Esophagus muscularis mucosa (tissue), 4 donors: ENCODE measurements around the gene TRAPPC14. TPM values are rescaled to one million over a fixed set of nuclear protein-coding genes. Genes with fewer than 3 reads are reported as not detected.
A peak's percentile ranks its signal among the peaks of the same experiment; 100 is the strongest.
"Not testable (repeated sequence)": the region's sequence is repeated elsewhere in the genome, so short reads cannot be mapped to it uniquely, and the experiment has no call there.

Source experiments
- DNase-seq: peaks from one replicate; pipeline ENCODE4 v3.0.0-alpha.2; 2017; ENCODE audit errors: extremely low spot score
- H3K27ac ChIP-seq, 4 donors: fragments of 200-600 bp; sonication (generic); replicated peaks in 1 of 4; 1 replicate in 3 of 4; 2 replicates in 1 of 4; pipeline ENCODE4 v1.5.1; 2016 to 2019; ENCODE audit warnings: mild to moderate bottlenecking in 1 of 4
- H3K27me3 ChIP-seq, 4 donors: fragments of 200-600 bp; sonication (generic); one replicate each; pipeline versions ENCODE4 v1.5.1 to v1.6.0; 2016 to 2019
- H3K36me3 ChIP-seq, 4 donors: fragments of 200-600 bp; sonication (generic); one replicate each; pipeline ENCODE4 v1.5.1; 2016 to 2019
- H3K4me1 ChIP-seq, 4 donors: fragments of 200-600 bp; sonication (generic); one replicate each; pipeline ENCODE4 v1.5.1; 2016 to 2019
- H3K4me3 ChIP-seq, 4 donors: fragments of 200-600 bp; sonication (generic); 1 replicate in 2 of 4; 2 replicates in 2 of 4; pipeline ENCODE4 v1.5.1; 2016 to 2019; ENCODE audit warnings: mild to moderate bottlenecking in 4 of 4, moderate library complexity in 1 of 4
- H3K9me3 ChIP-seq, 4 donors: fragments of 200-600 bp; sonication (generic); 1 replicate in 3 of 4; 2 replicates in 1 of 4; pipeline ENCODE4 v1.5.1; 2016 to 2019
- EP300 ChIP-seq: sonication (generic); formaldehyde crosslinking; IDR thresholded peaks from one replicate; pipeline ENCODE4 v1.6.1; 2017; ENCODE audit warnings: antibody characterized with exemption
- POLR2A ChIP-seq: fragments of 450-650 bp; IDR thresholded peaks from one replicate; pipeline ENCODE4 v1.6.1; 2017; ENCODE audit warnings: antibody characterized with exemption, moderate library complexity, mild to moderate bottlenecking, low read depth
- POLR2AphosphoS5 ChIP-seq, 2 donors: sonication (generic); formaldehyde crosslinking; IDR thresholded peaks; one replicate each; pipeline ENCODE4 v1.6.1; 2017; ENCODE audit warnings: antibody characterized with exemption in 2 of 2
- WGBS: methylation state at CpG from one replicate; pipeline ENCODE4 v1.1.5; 2018; 5-methylcytosine and 5-hydroxymethylcytosine counted together
- intact Hi-C: fragments of 100-400 bp; cut with DNase I; formaldehyde crosslinking; loops from one replicate; pipeline ENCODE4 v1.15.1; 2023
- total RNA-seq, 4 donors: library from RNA; depleted of rRNA; stranded (reverse); fragments of >200 nt; gene quantifications; one replicate each; pipeline versions ENCODE4 v1.1.0 to v1.2.1, GENCODE V29; 2016
- TF ChIP-seq, protein P1 (sequence below), 3 experiments: fragments of 200-600 bp in 2 of 3; fragments of 450-650 bp in 1 of 3; sonication (generic) in 2 of 3; IDR thresholded peaks; one replicate each; pipeline ENCODE4 v1.5.1; 2017 to 2019; ENCODE audit warnings: antibody characterized with exemption in 3 of 3, mild to moderate bottlenecking in 2 of 3, moderate library complexity in 1 of 3

The TRAPPC14 gene
- total RNA-seq, 4 donors from 2014 or later, result 5.5 to 8.8 (median 6.8) TPM

DNA sequence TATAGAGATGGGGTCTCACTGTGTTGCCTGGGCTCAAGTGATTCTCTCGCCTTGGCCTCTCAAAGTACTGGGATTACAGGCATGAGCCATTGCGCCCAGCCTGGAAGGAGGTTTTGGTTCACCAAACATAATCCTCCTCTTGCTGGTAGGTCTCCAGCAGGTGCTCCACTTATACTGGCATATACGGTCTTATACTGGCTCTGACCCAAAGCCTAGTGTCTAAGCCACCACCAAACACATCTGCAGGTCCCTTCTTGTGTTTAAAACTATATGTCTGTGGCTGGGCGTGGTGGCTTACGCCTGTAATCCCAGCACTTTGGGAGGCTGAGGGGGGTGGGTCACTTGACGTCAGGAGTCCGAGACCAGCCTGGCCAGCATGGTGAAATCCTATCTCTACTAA is 26.4 kb downstream of the TRAPPC14 start:
- no peak overlapping the region for H3K27ac ChIP-seq
- DNase-seq, result no peak
- intact Hi-C loops, result loop anchor here (5.0 kb wide), 1 partner anchor 85 kb away; the partner anchor contains the start of gene PVRIG
- H3K27me3 ChIP-seq, result peaks cover 0 to 2% (median 0%) of the 10 kb centered on the region in 4 donors
- no peaks in the 10 kb centered on the region for H3K9me3 ChIP-seq
- H3K36me3 ChIP-seq, result no peaks in the 10 kb centered on the region
- TF ChIP-seq, protein P1, sequence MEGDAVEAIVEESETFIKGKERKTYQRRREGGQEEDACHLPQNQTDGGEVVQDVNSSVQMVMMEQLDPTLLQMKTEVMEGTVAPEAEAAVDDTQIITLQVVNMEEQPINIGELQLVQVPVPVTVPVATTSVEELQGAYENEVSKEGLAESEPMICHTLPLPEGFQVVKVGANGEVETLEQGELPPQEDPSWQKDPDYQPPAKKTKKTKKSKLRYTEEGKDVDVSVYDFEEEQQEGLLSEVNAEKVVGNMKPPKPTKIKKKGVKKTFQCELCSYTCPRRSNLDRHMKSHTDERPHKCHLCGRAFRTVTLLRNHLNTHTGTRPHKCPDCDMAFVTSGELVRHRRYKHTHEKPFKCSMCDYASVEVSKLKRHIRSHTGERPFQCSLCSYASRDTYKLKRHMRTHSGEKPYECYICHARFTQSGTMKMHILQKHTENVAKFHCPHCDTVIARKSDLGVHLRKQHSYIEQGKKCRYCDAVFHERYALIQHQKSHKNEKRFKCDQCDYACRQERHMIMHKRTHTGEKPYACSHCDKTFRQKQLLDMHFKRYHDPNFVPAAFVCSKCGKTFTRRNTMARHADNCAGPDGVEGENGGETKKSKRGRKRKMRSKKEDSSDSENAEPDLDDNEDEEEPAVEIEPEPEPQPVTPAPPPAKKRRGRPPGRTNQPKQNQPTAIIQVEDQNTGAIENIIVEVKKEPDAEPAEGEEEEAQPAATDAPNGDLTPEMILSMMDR (IDR thresholded peaks at IDR 0.05), result no peak
- TF ChIP-seq POLR2AphosphoS5 (IDR thresholded peaks at IDR 0.05) (no peak), EP300 (no peak), POLR2A (no peak)
- no peak overlapping the region for H3K4me3 ChIP-seq
- H3K4me1 ChIP-seq, result peaks cover 12 to 31% (median 23%) of the 10 kb centered on the region in 4 donors
- 65% methylated on average over 7 of the region's 7 CpGs for WGBS

DNA sequence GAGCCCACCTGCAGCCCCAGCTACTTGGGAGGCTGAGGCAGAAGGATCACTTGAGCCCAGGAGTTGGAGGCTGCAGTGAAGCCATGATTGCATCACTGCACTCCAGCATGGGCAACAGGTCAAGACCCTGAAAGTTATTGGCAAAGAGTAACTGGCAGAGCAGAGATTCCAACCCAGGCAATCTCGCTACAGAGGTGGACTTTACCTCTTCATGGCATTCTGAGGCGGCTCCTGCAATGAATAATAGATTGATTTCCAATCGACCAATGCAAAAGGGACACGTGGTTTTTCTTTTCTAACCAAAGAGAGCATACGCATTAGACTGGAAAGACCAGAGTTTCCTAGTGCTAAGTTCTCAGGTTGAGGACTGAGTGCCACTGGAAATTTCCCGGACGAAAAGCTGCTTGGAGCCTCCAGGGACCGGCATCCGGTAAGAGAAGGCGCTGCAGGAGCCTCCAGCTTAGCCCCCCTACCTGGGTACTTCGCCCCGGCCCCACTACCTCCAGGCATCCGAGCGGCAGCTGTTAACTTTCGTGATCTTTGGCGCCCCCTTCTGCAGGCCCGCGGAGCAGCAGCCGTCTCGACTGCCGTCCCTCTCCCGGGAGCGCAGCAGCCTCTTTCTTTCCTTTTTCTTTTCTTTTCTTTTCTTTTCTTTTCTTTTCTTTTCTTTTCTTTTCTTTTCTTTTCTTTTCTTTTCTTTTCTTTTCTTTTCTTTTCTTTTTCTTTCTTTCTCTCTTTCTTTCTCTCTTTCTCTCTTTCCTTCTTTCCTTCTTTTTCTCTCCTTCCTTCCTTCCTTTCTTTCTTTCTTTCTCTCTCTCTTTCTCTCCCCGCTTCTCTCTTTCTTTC is 27.7 kb downstream of the TRAPPC14 start:
- no peaks in the 10 kb centered on the region for H3K9me3 ChIP-seq
- WGBS, result 11% methylated on average over 24 of the region's 24 CpGs
- no peaks in the 10 kb centered on the region for H3K27me3 ChIP-seq
- DNase-seq, result peak; percentile 93
- no peak overlapping the region for H3K27ac ChIP-seq
- peak overlapping the region in 2 of 4 donors; percentile 8 to 42 for H3K4me3 ChIP-seq
- no peak for TF ChIP-seq EP300
- no peak for TF ChIP-seq POLR2A
- TF ChIP-seq, protein P1 (IDR thresholded peaks at IDR 0.05), result peak; percentile 81 to 92 (median 92)
- peak in 1 of 2 donors; percentile 18 for TF ChIP-seq POLR2AphosphoS5 (IDR thresholded peaks at IDR 0.05)
- H3K4me1 ChIP-seq, result peaks cover 18 to 38% (median 29%) of the 10 kb centered on the region in 4 donors
- intact Hi-C loops, result loop anchor here (5.0 kb wide), 1 partner anchor 86 kb away; the partner anchor contains the start of gene PVRIG
- H3K36me3 ChIP-seq, result no peaks in the 10 kb centered on the region

DNA sequence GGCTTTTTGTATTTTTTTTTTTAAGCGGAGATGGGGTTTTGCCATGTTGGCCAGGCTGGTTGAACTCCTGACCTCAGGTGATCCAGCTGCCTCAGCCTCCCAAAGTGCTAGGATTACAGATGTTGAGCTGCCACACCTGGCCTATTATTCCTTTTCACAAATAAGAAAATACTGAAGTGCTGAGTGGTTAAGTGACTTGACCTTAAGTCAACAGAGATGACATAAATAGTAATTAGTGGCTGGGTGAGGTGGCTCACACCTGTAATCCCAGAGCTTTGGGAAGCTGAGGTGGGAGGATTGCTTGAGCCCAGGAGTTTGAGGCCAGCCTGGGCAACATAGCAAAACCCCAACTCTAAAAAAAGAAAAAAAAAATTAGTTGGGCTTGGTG is 28.3 kb downstream of the TRAPPC14 start:
- intact Hi-C loops, result loop anchor here (5.0 kb wide), 1 partner anchor 87 kb away; the partner anchor contains the start of gene PVRIG
- not testable (repeated sequence) for DNase-seq, H3K9me3 ChIP-seq, H3K27ac ChIP-seq, H3K27me3 ChIP-seq, H3K36me3 ChIP-seq, H3K4me3 ChIP-seq
- 92% methylated on average over 1 of the region's 1 CpG for WGBS
- H3K4me1 ChIP-seq, result peaks cover 24 to 44% (median 36%) of the 10 kb centered on the region in 4 donors

DNA sequence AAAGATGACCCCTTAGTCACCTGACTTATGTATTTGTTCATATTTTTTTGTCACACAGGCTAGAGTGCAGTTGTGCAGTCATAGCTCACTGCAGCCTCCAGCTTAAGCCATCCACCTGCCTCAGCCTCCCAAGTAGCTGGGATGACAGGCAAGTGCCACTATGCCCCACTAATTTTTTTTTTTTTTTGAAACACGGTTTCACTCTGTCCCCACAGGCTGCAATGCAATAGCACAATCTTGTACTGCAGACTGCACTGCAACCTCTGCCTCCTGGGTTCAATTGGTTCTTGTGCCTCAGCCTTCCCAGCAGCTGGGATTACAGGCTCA is 29.9 kb downstream of the TRAPPC14 start:
- no peak for DNase-seq
- Histone ChIP-seq H3K27ac (peak overlapping the region in 3 of 4 donors; percentile 94 to 97 (median 97)), H3K36me3 (peaks cover 0 to 14% (median 7%) of the 10 kb centered on the region in 4 donors), H3K27me3 (no peaks in the 10 kb centered on the region), H3K4me3 (no peak overlapping the region), H3K9me3 (no peaks in the 10 kb centered on the region), H3K4me1 (peaks cover 24 to 51% (median 37%) of the 10 kb centered on the region in 4 donors)
- intact Hi-C loops, result loop anchor here (5.0 kb wide), 2 partner anchors 46 to 136 kb away; partner anchors contain the start of gene ZNF3
- TF ChIP-seq POLR2A (no peak), EP300 (no peak)
- TF ChIP-seq, protein P1 (IDR thresholded peaks at IDR 0.05), result no peak
- WGBS, result 44% methylated on average over 1 of the region's 1 CpG

DNA sequence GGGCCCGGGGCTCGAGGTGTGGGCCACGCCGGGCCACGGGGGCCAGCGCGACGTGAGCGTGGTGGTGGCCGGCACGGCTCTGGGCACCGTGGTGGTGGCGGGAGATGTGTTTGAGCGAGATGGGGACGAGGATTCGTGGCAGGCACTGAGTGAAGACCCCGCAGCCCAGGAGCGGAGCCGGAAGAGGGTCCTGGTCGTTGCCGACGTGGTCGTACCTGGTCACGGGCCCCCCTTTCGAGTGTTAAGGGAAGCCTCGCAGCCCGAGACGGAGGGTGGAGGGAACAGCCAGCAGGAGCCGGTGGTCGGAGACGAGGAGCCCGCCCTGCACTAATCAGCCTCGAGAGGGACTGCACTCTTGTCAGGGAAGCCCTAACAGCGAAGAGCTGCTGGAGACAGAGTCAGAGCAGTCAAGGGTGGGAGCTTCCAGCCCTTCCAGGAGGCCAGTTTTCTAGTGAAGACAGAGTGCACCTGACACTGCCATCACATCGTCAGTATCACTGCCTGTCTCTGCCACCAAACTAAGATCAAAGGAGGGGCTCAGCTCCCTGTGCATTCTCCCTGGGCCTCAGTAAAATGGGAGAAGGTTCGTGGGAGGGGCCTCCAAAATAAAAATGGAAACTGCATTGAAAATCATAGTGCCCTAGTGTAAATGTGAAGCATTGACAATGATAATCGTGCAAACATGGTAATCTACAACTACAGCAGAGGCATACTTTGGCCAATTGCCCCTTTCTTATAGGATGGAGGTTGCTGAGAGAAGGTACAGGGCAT is 30.5 kb downstream of the TRAPPC14 start:
- 2% methylated on average over 28 of the region's 37 CpGs for WGBS
- Histone ChIP-seq H3K4me3 (peak overlapping the region; percentile 78 to 99 (median 95)), H3K27me3 (no peaks in the 10 kb centered on the region), H3K36me3 (peaks cover 0 to 20% (median 9%) of the 10 kb centered on the region in 4 donors), H3K27ac (peak overlapping the region; percentile 92 to 97 (median 96)), H3K4me1 (peaks cover 24 to 50% (median 37%) of the 10 kb centered on the region in 4 donors), H3K9me3 (no peaks in the 10 kb centered on the region)
- TF ChIP-seq EP300 (no peak), POLR2AphosphoS5 (IDR thresholded peaks at IDR 0.05) (no peak), POLR2A (no peak)
- TF ChIP-seq, protein P1 (IDR thresholded peaks at IDR 0.05), result no peak
- no peak for DNase-seq
- intact Hi-C loops, result loop anchor here (1.0 to 5.0 kb wide), 4 partner anchors 20 to 136 kb away; partner anchors contain the start of genes AP4M1, LAMTOR4, MCM7 and ZNF3
